NCI-H128 (cell line): ENCODE data around the gene UHRF1.
"Not testable (repeated sequence)": the region's sequence is repeated elsewhere in the genome, so short reads cannot be mapped to it uniquely, and the experiment has no call there.

Experiments
- DNase-seq: peaks from one replicate; lab custom pipeline; 2025; ENCODE audit not compliant: unreplicated experiment; lab: John Stamatoyannopoulos, UW

The UHRF1 gene

DNA sequence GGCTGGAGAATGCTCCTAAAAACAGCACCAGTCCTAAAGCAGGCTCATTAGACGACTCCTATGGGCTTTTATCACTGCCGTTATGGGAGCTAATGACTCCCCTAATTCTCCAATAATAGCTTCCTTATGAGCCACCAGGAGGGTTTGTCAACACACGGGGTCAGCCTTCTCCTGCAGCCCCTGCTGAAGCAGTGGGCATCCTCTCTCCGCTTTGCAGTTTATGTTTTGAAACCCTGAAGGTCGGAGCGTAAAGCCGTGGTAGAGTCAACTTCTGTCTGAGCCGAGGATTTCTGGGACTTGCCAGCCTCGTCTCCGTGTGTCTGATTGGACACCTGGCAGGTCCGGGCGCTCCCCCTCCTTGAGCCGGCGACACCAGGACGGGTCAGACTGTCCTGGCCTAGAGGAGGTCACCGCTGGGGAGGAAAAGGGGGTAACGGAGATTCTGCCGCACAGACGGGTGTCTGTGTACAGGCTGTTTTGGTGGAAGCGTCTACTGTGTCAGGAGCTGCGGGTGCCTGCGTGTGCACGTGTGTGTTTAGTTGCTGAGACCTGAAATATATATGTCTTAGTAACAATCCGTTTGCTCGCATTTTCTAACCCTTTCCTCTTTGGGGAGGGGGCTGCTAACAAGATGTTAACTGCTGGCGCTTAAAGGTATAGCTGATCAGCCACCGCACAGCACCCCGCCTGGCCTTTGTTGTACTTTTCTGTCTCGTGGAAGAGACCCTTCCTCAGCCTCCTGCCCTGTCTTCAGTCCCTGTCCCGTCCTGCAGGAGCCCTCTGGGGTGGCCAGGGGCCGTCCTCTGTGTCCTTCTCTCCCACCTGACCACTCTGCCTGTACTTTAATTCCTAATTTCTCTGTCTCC, 61.5 kb downstream of the UHRF1 start:
- no peak for DNase-seq

- no peak for DNase-seq
Observed at GRCh38 chr19:4971424-4971793, 62.1 kb downstream of the UHRF1 start.

DNA sequence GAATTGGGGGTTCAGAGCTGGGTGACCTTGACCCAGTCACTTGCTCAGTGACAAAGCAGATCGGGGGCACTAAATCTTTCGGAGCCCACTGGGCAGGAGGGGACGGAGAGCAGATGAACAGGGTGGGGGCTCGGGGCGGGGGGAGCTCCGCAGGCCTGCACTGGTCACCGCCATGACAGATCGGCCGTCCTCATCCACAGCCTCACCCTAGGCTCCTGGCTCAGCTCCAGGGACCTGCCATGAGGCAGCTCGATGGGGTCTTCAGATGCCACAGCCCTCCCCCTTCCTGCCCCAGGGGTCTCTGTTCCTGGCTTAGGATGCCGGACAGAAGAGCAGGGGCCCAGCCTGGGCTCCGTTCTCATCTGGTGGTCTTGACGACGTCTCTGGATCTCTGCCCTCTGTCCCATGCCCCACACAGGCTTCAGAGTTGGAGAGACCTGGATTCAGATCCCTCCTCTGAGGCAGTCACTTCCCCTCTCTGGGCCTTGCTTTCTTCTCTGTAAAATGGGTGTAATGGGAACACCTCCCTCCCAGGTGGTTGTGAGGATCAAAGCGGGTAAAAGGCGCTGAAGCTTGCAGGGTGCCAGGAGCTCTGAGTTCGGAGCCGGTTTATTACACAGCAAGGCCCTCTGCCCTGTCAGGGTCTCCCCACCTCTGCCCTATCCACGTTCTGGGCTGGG, 62.7 kb downstream of the UHRF1 start:
- DNase-seq = no peak

DNA sequence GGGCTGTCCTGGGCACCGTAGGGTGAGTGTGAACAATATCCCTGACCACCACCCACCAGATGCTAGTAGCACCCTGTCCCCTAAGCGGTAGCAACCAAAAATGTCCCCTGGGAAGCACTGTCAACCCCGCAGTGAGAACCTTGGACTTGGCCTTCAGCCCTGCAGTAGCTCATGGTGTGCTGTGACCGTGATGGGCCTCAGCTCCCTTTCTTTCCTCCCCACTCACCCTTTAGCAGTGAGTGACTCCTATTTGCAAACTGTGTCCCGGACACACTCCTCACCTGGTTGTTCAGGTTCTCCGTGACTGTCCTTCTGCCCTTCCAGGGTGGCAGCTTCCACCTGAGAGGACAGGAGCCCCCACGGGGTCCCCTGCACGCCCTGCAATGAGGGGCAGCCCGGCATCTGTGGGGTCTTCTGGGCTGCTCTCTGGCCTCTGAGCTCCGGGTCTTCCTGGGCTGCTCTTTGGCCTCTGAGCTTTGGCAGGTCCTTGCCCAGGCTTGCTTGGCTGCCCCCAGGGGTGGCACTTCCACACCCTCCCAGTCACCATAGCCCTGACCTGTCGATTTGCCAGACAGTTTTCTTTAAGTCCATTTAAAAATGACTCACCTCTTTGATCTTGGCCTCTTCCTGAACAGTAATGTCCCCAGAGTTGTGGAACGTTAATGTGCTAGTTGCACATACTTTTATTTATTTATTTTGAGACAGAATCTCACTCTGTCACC, 63.4 kb downstream of the UHRF1 start:
- DNase-seq = no peak

- no peak for DNase-seq
Observed at GRCh38 chr19:4974880-4975469, 65.7 kb downstream of the UHRF1 start.

DNA sequence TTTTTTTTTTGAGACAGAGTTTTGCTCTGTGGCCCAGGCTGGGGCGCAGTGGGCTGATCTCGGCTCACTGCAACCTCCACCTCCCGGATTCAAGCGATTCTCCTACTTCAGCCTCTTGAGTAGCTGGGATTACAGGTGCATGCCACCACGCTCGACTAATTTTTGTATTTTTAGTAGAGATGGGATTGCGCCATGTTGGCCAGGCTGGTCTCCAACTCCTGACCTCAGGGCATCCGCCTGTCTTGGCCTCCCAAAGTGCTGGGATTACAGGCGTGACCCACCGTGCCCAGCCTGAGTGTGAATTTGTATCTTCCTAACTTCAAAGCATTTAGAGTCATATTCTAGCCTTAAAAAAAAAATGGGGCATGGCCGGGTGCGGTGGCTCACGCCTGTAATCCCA, 66.3 kb downstream of the UHRF1 start:
- DNase-seq = not testable (repeated sequence)

DNA sequence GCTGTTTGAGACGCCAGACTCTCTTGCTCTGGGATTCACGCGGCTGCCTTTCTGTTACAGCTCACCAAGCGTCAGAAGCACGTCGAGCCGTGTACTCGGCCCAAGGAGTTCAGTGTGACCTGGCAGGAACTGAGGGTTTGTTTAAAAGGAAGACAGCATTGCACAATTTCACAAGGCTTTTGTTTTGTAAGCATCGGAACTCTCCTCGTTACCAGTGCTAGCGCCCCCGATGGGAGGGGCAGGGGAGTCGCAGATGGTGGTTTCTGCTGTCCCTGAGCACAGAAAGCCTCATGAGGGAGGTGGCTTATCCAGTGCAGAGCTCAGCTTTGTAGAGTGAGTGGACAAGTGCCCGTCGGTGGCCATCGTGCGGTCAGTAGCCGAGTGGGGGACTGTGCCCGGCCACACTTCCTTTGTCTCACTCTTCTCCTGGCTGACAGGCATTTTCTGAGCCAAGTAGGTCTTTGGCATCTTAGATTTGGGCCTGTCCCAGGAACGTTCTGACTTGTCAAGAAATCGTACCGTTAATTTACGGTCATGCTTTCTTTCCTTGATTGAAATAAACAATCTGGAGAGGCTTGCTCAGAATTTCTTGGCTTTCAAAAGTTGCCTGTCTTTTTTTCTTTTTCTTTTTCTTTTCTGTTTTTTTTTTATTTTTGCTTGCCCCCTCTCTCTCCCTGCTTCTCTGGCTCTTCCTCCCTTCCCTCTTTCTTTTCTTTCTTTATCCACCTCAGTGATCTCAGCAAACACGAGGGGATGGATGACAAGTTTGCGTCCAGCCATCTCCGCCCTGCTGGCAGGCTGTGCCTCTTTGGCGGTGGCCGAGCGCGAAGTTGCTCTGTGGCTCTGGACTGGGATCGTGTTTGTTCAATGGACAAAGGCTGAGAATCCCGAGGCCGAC, 67.3 kb downstream of the UHRF1 start:
- DNase-seq = no peak

GRCh38 chr19:4977299-4978174, 68.2 kb downstream of the UHRF1 start:
- DNase-seq = no peak

DNA sequence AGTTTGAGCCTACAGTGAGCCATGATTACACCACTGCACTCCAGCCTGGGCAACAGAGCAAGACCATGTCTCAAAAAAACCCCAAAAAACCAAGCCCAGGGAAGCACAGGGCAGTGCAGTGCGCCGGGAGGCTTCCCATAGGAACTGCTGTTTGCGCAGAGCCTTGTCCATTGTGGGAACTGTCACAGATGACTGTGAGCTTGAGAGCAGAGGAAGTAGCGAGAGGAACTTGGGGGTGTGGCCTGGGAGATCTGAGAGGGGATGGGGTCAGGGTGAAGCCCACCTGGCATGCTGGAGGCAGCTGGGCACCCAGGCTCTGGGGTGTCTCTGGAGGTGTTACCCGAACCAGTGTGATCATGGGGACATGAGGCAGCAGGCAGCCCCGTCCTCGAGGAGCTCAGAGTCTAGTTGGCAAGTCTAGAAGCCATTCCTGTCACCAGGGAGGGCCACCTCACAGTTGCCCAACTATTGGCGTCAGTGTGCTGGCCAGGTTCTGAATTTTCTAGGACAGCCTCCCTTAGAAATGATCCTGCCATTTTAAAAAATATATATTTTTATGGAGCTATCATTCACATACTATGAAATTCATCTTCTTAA, 70.0 kb downstream of the UHRF1 start:
- DNase-seq = no peak

DNA sequence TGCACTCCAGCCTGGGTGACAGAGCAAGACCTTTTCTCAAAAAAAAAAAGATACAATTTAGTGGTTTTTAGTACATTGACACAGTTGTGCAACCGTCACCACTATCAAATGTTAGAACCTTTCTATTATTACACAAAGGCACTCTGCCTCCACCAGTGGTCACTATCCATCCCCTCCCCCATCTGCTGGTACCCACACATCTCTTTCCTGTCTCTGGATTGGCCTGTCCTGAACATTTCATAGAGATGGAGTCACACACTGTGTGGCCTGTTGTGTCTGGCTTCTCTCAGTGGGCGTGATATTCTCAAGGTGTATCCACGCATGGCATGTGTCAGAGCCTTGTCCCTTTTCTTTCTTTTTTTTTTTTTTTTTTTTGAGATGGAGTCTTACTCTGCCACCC, 70.8 kb downstream of the UHRF1 start:
- DNase-seq = no peak

DNA sequence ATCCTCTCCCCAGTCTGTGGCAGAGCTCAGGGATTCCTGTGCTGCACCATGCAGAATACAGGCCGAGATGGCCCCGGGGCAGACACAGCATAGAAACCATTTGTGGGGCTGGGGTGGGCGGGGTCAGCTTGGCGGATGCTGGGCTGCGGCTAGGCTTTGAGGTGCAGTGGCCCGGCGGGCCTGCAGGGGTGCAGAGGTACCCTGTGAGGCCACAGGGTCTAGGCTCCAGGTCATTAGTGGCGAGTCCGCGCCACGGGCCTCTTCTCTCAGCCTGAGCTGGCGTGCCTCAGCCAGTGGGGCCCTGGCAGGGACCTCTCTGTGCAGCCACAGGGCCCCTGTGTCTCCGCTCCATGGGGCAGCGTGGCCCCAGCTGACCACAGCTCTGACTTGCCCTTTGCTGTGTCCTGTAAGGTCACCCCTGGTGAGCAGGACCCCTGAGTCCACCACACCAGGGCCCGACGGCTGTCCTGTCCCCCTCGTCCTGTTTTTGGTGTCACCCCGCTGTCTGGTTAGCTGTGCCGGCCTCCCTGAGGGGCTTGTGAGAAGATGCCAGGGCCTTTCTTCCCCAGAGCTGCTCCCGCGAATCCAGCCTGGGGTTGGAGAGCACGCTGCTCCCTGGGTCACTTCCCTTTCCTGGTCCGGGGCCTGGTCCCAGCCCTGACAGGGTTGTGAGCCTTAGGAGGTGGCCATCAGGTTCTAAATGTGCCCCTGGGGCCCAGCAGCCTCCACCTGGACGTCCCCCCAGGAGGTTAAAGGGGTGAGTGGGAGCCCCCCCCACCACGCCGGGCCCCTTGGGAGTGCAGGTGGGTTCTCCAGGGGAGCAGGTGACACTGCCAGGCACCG, 71.8 kb downstream of the UHRF1 start:
- no peak for DNase-seq

- DNase-seq = no peak
Observed at GRCh38 chr19:4981681-4981958, 72.3 kb downstream of the UHRF1 start.

GRCh38 chr19:4983346-4984105, 74.2 kb downstream of the UHRF1 start:
- no peak for DNase-seq

- no peak for DNase-seq
Observed at GRCh38 chr19:4984106-4984380, 74.7 kb downstream of the UHRF1 start.

DNA sequence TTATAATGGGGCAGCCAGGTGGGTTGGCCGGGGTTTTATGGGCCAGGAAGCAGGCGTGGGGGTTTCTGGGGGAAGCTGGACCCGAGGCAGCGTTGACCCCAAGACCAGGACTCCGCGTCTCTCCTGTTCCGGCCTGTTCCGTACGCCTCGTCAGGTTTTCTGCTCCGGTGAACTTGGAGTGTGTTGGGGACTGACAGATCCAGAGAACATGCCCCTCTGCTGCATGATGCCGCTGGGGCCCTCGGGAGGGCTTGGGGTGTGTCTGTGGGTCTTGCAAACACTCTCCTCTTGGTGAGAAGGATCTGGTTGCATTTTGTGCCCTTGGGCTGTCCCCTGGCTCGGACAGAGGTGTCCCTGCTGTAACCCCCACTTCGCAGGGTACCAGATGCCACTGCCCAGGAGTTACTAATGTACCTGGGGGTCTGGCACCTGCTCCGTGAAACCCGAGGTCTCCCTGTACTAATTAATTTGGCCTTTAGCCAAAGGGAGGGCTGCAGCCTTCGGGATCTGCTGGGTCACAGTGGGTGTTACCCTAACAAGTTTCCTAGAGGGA, 75.2 kb downstream of the UHRF1 start:
- no peak for DNase-seq

GRCh38 chr19:4985551-4985991, 76.3 kb downstream of the UHRF1 start:
- no peak for DNase-seq

DNA sequence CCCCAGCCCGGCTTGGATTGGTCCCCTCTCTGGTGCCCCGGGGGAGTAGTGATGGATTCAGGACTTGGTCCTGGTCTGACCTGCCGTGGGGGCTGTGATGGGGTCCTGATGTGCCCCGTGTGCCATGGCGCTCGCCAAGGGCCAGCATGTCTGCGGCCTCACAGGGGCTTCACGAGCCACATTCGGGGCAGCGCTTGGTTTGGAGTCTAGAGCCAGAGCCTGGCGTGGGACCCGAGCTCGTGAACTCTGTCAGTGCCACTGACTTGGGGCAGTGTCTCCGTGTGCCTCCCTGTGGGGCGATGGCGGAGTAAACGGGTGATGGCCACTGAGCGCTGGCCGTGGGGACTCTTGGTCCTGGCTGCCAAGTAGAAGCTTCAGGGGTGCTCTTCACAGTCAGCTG, 76.8 kb downstream of the UHRF1 start:
- DNase-seq = no peak

GRCh38 chr19:4986471-4986891, 77.2 kb downstream of the UHRF1 start:
- no peak for DNase-seq
